H1 (cell line): ENCODE results near the gene IDH2.

Experiments
- CHD2 ChIP-seq: IDR thresholded peaks from 2 replicates; pipeline ENCODE4 v1.6.1; 2012; ENCODE audit warnings: low read length, improper control_type of control experiment
- EP300 ChIP-seq, 2 experiments: IDR thresholded peaks; 1 replicate in 1 of 2; 2 replicates in 1 of 2; pipeline ENCODE4 v1.6.1; 2011 to 2012; ENCODE audit warnings: low read depth in 2 of 2, low read length in 2 of 2, mild to moderate bottlenecking in 2 of 2, borderline replicate concordance in 1 of 2, inconsistent platforms in 1 of 2, moderate library complexity in 1 of 2
- EZH2 ChIP-seq: fragments of 200-600 bp; sonication (generic); IDR thresholded peaks from 2 replicates; pipeline ENCODE4 v1.7.1; 2012; ENCODE audit warnings: low read depth, mild to moderate bottlenecking, moderate library complexity, low read length, inconsistent platforms; ENCODE audit not compliant: severe bottlenecking
- POLR2AphosphoS5 ChIP-seq: IDR thresholded peaks from 2 replicates; pipeline ENCODE4 v1.6.1; 2011; ENCODE audit warnings: low read depth, low read length
- RBBP5 ChIP-seq: IDR thresholded peaks from 2 replicates; pipeline ENCODE4 v1.7.1; 2012; ENCODE audit warnings: low read depth, mild to moderate bottlenecking, inconsistent platforms, low read length, moderate library complexity, borderline replicate concordance
- TAF7 ChIP-seq: optimal IDR thresholded peaks from 2 replicates; pipeline ENCODE3; 2011; ENCODE audit warnings: low read depth, mild to moderate bottlenecking, inconsistent platforms, low read length, moderate library complexity, borderline replicate concordance
- TF ChIP-seq, protein P1 (sequence below), 3 experiments: IDR thresholded peaks; 1 replicate in 2 of 3; 2 replicates in 1 of 3; pipeline versions ENCODE4 v1.5.1 to v1.6.1; 2011; ENCODE audit warnings: low read length in 3 of 3, mild to moderate bottlenecking in 3 of 3, inconsistent platforms in 2 of 3, low read depth in 1 of 3, moderate library complexity in 1 of 3; ENCODE audit not compliant: insufficient read depth in 1 of 3; ENCODE audit errors: control extremely low read depth in 1 of 3
- TF ChIP-seq, protein P2 (sequence below): IDR thresholded peaks from 2 replicates; pipeline ENCODE4 v1.6.1; 2011; ENCODE audit warnings: low read length, improper control_type of control experiment

DNA sequence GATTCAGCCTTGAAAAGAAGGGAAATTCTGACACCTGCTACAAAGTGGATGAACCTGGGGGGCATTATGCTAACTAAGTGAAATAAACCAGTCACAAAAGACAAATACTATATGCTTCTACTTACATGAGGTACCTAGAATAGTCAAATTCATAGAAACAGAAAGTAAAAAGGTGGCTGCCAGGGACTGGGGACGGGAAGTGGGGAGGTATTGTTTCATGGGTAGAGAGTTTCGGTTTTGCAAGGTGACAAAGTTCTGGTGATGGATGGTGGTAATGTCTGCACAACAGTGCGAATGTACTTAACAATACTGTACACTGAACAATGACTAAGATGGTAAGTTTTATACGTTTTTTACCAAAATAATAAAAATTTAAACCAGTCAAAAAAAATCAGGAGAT is 4.8 kb downstream of the IDH2 start:
- TF ChIP-seq POLR2AphosphoS5 (no peak), EZH2 (no peak), RBBP5 (no peak), CHD2 (no peak), EP300 (IDR thresholded peaks at IDR 0.05; ENCODE audit: borderline replicate concordance in 1 of 2, low read depth in 2 of 2, low read length in 2 of 2) (no peak), TAF7 (no peak)
- TF ChIP-seq, protein P1, sequence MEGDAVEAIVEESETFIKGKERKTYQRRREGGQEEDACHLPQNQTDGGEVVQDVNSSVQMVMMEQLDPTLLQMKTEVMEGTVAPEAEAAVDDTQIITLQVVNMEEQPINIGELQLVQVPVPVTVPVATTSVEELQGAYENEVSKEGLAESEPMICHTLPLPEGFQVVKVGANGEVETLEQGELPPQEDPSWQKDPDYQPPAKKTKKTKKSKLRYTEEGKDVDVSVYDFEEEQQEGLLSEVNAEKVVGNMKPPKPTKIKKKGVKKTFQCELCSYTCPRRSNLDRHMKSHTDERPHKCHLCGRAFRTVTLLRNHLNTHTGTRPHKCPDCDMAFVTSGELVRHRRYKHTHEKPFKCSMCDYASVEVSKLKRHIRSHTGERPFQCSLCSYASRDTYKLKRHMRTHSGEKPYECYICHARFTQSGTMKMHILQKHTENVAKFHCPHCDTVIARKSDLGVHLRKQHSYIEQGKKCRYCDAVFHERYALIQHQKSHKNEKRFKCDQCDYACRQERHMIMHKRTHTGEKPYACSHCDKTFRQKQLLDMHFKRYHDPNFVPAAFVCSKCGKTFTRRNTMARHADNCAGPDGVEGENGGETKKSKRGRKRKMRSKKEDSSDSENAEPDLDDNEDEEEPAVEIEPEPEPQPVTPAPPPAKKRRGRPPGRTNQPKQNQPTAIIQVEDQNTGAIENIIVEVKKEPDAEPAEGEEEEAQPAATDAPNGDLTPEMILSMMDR (IDR thresholded peaks at IDR 0.05; ENCODE audit: control extremely low read depth in 1 of 3, insufficient read depth in 1 of 3, low read depth in 1 of 3, low read length in 3 of 3) = no peak
- TF ChIP-seq, protein P2, sequence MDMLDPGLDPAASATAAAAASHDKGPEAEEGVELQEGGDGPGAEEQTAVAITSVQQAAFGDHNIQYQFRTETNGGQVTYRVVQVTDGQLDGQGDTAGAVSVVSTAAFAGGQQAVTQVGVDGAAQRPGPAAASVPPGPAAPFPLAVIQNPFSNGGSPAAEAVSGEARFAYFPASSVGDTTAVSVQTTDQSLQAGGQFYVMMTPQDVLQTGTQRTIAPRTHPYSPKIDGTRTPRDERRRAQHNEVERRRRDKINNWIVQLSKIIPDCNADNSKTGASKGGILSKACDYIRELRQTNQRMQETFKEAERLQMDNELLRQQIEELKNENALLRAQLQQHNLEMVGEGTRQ = no peak
